Neuronal stem cell (in vitro differentiated cells): Measurements from ENCODE around the gene SQSTM1.

Source experiments
- DNase-seq: peaks from one replicate; pipeline ENCODE4 v3.0.0-alpha.2; 2013; ENCODE audit warnings: low spot score
- H2AFZ ChIP-seq: one replicate; pipeline ENCODE4 v1.6.1; 2013; ENCODE audit warnings: mild to moderate bottlenecking, low read length, inconsistent platforms
- H2AK5ac ChIP-seq: 2 replicates; pipeline ENCODE4 v1.6.1; 2013; ENCODE audit warnings: low read depth, mild to moderate bottlenecking, inconsistent platforms, low read length, moderate library complexity, mixed read lengths
- H2BK120ac ChIP-seq: 2 replicates; pipeline ENCODE4 v1.6.1; 2013; ENCODE audit warnings: low read depth, mild to moderate bottlenecking, inconsistent platforms, low read length, moderate library complexity, mixed read lengths
- H2BK12ac ChIP-seq: one replicate; pipeline ENCODE4 v1.6.1; 2013; ENCODE audit warnings: low read length, inconsistent platforms
- H2BK15ac ChIP-seq: 2 replicates; pipeline ENCODE4 v1.6.1; 2013; ENCODE audit warnings: mild to moderate bottlenecking, low read length, inconsistent platforms, mixed read lengths
- H2BK5ac ChIP-seq: one replicate; pipeline ENCODE4 v1.6.1; 2013; ENCODE audit warnings: inconsistent platforms, mild to moderate bottlenecking, low read length, moderate library complexity
- H3K14ac ChIP-seq: one replicate; pipeline ENCODE4 v1.6.1; 2013; ENCODE audit warnings: low read length, inconsistent platforms
- H3K18ac ChIP-seq: 2 replicates; pipeline ENCODE4 v1.6.1; 2013; ENCODE audit warnings: low read length, inconsistent platforms
- H3K23ac ChIP-seq: 2 replicates; pipeline ENCODE4 v1.6.1; 2013; ENCODE audit warnings: low read depth, mild to moderate bottlenecking, mixed read lengths, low read length, inconsistent platforms; ENCODE audit not compliant: poor library complexity
- H3K27ac ChIP-seq: replicated peaks from 3 replicates; pipeline ENCODE4 v1.5.1; 2013; ENCODE audit warnings: low read length, inconsistent platforms
- H3K27me3 ChIP-seq, 3 experiments: 2 replicates each; pipeline ENCODE4 v1.6.1; 2013; ENCODE audit warnings: low read length in 3 of 3, mild to moderate bottlenecking in 2 of 3, inconsistent platforms in 1 of 3, low read depth in 1 of 3, mixed read lengths in 1 of 3, moderate library complexity in 1 of 3; ENCODE audit not compliant: control insufficient read depth in 3 of 3, insufficient read depth in 3 of 3
- H3K36me3 ChIP-seq, 2 donors: replicated peaks in 1 of 2; 2 replicates each; pipeline ENCODE4 v1.6.1; 2013; ENCODE audit warnings: low read length in 2 of 2; ENCODE audit not compliant: control insufficient read depth in 2 of 2, insufficient read depth in 2 of 2
- H3K4ac ChIP-seq: 2 replicates; pipeline ENCODE4 v1.6.1; 2013; ENCODE audit warnings: inconsistent platforms, mild to moderate bottlenecking, low read length, moderate library complexity
- H3K4me1 ChIP-seq, 2 donors: 1 replicate in 1 of 2; 2 replicates in 1 of 2; pipeline ENCODE4 v1.6.1; 2013; ENCODE audit warnings: low read length in 2 of 2, low read depth in 1 of 2; ENCODE audit not compliant: control insufficient read depth in 2 of 2, insufficient read depth in 1 of 2
- H3K4me2 ChIP-seq: one replicate; pipeline ENCODE4 v1.6.1; 2013; ENCODE audit warnings: mild to moderate bottlenecking, low read length, inconsistent platforms; ENCODE audit not compliant: insufficient read depth, poor library complexity, severe bottlenecking
- H3K4me3 ChIP-seq, 2 donors: 2 replicates each; pipeline ENCODE4 v1.5.1; 2013; ENCODE audit warnings: low read length in 2 of 2, mild to moderate bottlenecking in 2 of 2, inconsistent platforms in 1 of 2, moderate library complexity in 1 of 2
- H3K79me1 ChIP-seq: one replicate; pipeline ENCODE4 v1.6.1; 2013; ENCODE audit warnings: low read depth, mild to moderate bottlenecking, inconsistent platforms, low read length, moderate library complexity
- H3K9ac ChIP-seq: one replicate; pipeline ENCODE4 v1.6.1; 2013; ENCODE audit warnings: mild to moderate bottlenecking, low read depth, low read length, inconsistent platforms; ENCODE audit not compliant: poor library complexity
- H3K9me3 ChIP-seq, 2 donors: replicated peaks in 1 of 2; 2 replicates each; pipeline versions ENCODE3 to v1.6.1; 2013; ENCODE audit warnings: low read length in 2 of 2, mild to moderate bottlenecking in 2 of 2, inconsistent platforms in 1 of 2, low read depth in 1 of 2, mixed read lengths in 1 of 2, moderate library complexity in 1 of 2; ENCODE audit not compliant: control insufficient read depth in 2 of 2, insufficient read depth in 1 of 2
- H4K8ac ChIP-seq: one replicate; pipeline ENCODE4 v1.6.1; 2013; ENCODE audit warnings: low read depth, mild to moderate bottlenecking, inconsistent platforms, low read length, moderate library complexity
- H4K91ac ChIP-seq: one replicate; pipeline ENCODE4 v1.6.1; 2013; ENCODE audit warnings: low read length, low read depth, mild to moderate bottlenecking, inconsistent platforms; ENCODE audit not compliant: poor library complexity
- WGBS, 2 donors: extraction: QIAGEN DNeasy Blood & Tissue Kit; methylation state at CpG; one replicate each; pipeline ENCODE4 v1.1.7; 2013; ENCODE audit warnings: missing lambda C conversion rate in 2 of 2, mixed read lengths in 1 of 2; ENCODE audit not compliant: insufficient read length in 2 of 2, insufficient replicate concordance in 1 of 2; ENCODE audit errors: extremely low coverage in 2 of 2; 5-methylcytosine and 5-hydroxymethylcytosine counted together

The SQSTM1 gene

GRCh38 chr5:179816796-179817469, 3.8 kb upstream of the SQSTM1 start:
- peak overlapping the region; percentile 41 for H2BK12ac ChIP-seq
- H3K9ac ChIP-seq = peak overlapping the region; percentile 86
- H3K14ac ChIP-seq = peak overlapping the region; percentile 97
- no CpG with 5 or more reads among the region's 72 CpGs for WGBS, 2 donors
- H3K36me3 ChIP-seq = peaks cover 11 to 40% of the 10 kb centered on the region in 2 donors
- H4K8ac ChIP-seq = peak overlapping the region; percentile 82
- no peak overlapping the region for H2AFZ ChIP-seq
- H2BK5ac ChIP-seq = no peak overlapping the region
- H3K23ac ChIP-seq = peak overlapping the region; percentile 83
- H3K4ac ChIP-seq = no peak overlapping the region
- H2BK120ac ChIP-seq = no peak overlapping the region
- H3K4me1 ChIP-seq = peaks cover 22 to 27% of the 10 kb centered on the region in 2 donors
- peak overlapping the region; percentile 96 for H2AK5ac ChIP-seq
- peak overlapping the region; percentile 80 for H3K4me2 ChIP-seq
- H3K9me3 ChIP-seq = peaks cover 0 to 2% of the 10 kb centered on the region in 2 donors
- DNase-seq = no peak
- H4K91ac ChIP-seq = no peak overlapping the region
- peaks cover 11% of the 10 kb centered on the region for H3K79me1 ChIP-seq
- H2BK15ac ChIP-seq = peak overlapping the region; percentile 2
- peak overlapping the region in 1 of 2 donors; percentile 76 for H3K4me3 ChIP-seq
- peak overlapping the region; percentile 97 for H3K18ac ChIP-seq
- H3K27me3 ChIP-seq = peaks cover 0 to 4% (median 0%) of the 10 kb centered on the region in 3 experiments
- no peak overlapping the region for H3K27ac ChIP-seq

GRCh38 chr5:179817470-179817840, 3.2 kb upstream of the SQSTM1 start:
- Histone ChIP-seq H3K9me3 (peaks cover 0 to 2% of the 10 kb centered on the region in 2 donors), H2AK5ac (peak overlapping the region; percentile 96), H3K4me2 (peak overlapping the region; percentile 80), H3K9ac (no peak overlapping the region), H3K36me3 (peaks cover 8 to 38% of the 10 kb centered on the region in 2 donors), H4K8ac (no peak overlapping the region), H3K4ac (no peak overlapping the region), H2BK5ac (no peak overlapping the region), H4K91ac (no peak overlapping the region), H3K27ac (no peak overlapping the region), H2BK15ac (peak overlapping the region; percentile 2), H3K4me1 (peaks cover 23 to 30% of the 10 kb centered on the region in 2 donors), H2BK12ac (no peak overlapping the region), H3K79me1 (peaks cover 13% of the 10 kb centered on the region), H3K18ac (no peak overlapping the region), H3K27me3 (peaks cover 0 to 4% (median 0%) of the 10 kb centered on the region in 3 experiments), H3K4me3 (no peak overlapping the region), H3K23ac (peak overlapping the region; percentile 83), H3K14ac (peak overlapping the region; percentile 97), H2BK120ac (no peak overlapping the region), H2AFZ (no peak overlapping the region)
- DNase-seq = no peak
- no CpG with 5 or more reads among the region's 8 CpGs for WGBS, 2 donors

- Histone ChIP-seq H2BK120ac (peak overlapping the region; percentile 42), H3K4me3 (peak overlapping the region in 1 of 2 donors; percentile 29), H3K4me2 (peak overlapping the region; percentile 37), H3K79me1 (peaks cover 17% of the 10 kb centered on the region), H2BK12ac (peak overlapping the region; percentile 2), H2BK5ac (peak overlapping the region; percentile 79), H3K4ac (no peak overlapping the region), H3K27ac (no peak overlapping the region), H3K9ac (no peak overlapping the region), H4K91ac (peak overlapping the region; percentile 14), H3K27me3 (peaks cover 0 to 4% (median 0%) of the 10 kb centered on the region in 3 experiments), H4K8ac (no peak overlapping the region), H3K14ac (peak overlapping the region; percentile 94), H2AFZ (peak overlapping the region; percentile 70), H3K36me3 (peaks cover 6 to 38% of the 10 kb centered on the region in 2 donors), H3K4me1 (peaks cover 23 to 35% of the 10 kb centered on the region in 2 donors), H3K23ac (peak overlapping the region; percentile 32), H2BK15ac (peak overlapping the region; percentile 97), H3K9me3 (peaks cover 0 to 2% of the 10 kb centered on the region in 2 donors), H2AK5ac (peak overlapping the region; percentile 100), H3K18ac (peak overlapping the region; percentile 89)
- WGBS, 2 donors = no CpG with 5 or more reads among the region's 14 CpGs
- DNase-seq = no peak
Measured at GRCh38 chr5:179817890-179818745, 2.6 kb upstream of the SQSTM1 start.
